Glutamatergic neuron (in vitro differentiated cells): Measurements from ENCODE around the gene TMEM132C. TPM values are rescaled to one million over a fixed set of nuclear protein-coding genes. Genes with fewer than 3 reads are reported as not detected.

ENCODE experiments used
- DNase-seq: peaks from one replicate; pipeline ENCODE4 v3.0.0; 2022
- H3K27ac Mint-ChIP-seq: one replicate; pipeline ENCODE4 v1.8.0; 2020; ENCODE audit warnings: mild to moderate bottlenecking, mixed read lengths, inconsistent platforms; ENCODE audit not compliant: unreplicated experiment
- H3K27me3 Mint-ChIP-seq: one replicate; pipeline ENCODE4 v1.8.0; 2020; ENCODE audit warnings: mild to moderate bottlenecking, moderate library complexity, mixed read lengths, inconsistent platforms; ENCODE audit not compliant: unreplicated experiment
- H3K36me3 Mint-ChIP-seq: one replicate; pipeline ENCODE4 v1.8.0; 2020; ENCODE audit warnings: mild to moderate bottlenecking, mixed read lengths, inconsistent platforms; ENCODE audit not compliant: unreplicated experiment
- H3K4me1 Mint-ChIP-seq: one replicate; pipeline ENCODE4 v1.8.0; 2020; ENCODE audit warnings: mild to moderate bottlenecking, low read depth, mixed read lengths, inconsistent platforms; ENCODE audit not compliant: unreplicated experiment
- H3K4me3 Mint-ChIP-seq: one replicate; pipeline ENCODE4 v1.8.0; 2020; ENCODE audit warnings: mild to moderate bottlenecking, mixed read lengths, inconsistent platforms; ENCODE audit not compliant: unreplicated experiment
- H3K9me3 Mint-ChIP-seq: one replicate; pipeline ENCODE4 v1.8.0; 2020; ENCODE audit warnings: mild to moderate bottlenecking, moderate library complexity, mixed read lengths, inconsistent platforms; ENCODE audit not compliant: unreplicated experiment
- total RNA-seq: library from RNA; stranded (reverse); fragmentation: NEBNext Ultra II Directional; extraction: Animal tissue kit (Norgen Biotek cat#: 25700); gene quantifications from one replicate; pipeline ENCODE4 v1.2.1, GENCODE V29; 2021; ENCODE audit not compliant: unreplicated experiment
- TF ChIP-seq, protein P1 (sequence below): fragments of 200-600 bp; sonication (generic); IDR thresholded peaks from one replicate; pipeline ENCODE4 v1.5.0; 2021; ENCODE audit not compliant: partially characterized antibody, unreplicated experiment

TMEM132C gene
- total RNA-seq, 1 donor from 2014 or later: 8.0 TPM

DNA sequence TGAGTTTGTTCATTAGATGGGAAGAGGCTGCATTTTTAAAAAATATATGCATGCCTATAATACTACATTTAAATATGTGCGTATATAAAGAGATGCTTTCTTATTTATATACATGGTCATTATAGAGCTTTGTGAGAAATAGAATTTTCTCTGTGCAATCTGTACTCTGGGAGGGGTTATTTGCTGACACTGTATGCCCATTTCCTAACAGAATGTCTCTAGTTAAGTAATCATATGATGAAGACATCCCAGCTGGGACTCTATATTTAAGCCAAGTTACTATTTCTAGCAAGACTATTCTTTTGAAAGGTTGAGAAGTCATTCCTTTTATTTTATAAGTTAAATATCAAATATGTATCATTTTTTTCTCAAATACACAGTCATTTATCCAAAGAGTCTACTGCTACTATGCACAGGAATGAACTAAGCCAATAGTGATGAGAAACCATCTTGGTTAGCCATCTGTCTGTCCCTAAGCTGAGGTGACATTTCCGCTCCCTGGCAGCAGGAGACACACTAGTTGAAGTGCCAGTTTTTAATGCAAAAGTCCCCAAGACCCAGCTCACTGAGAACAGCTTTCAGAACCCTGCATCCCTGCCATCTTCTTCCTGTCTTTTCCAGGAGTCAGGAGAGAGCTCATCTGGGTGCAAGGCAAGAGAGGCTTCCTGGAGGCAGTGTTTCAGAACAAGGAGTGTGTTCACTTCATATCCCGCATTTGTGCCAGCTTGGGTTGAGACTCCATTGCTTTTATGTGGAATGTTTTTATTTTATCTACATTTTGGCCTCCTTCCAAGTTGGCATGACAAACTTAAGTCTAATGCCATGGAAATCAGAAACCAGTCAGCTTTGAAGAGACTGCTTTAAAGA lies 69.5 kb downstream of the TMEM132C start:
- no peak for DNase-seq
- Mint-ChIP-seq H3K27ac (no peak overlapping the region), H3K4me1 (peaks cover 16% of the 10 kb centered on the region), H3K36me3 (no peaks in the 10 kb centered on the region), H3K9me3 (no peaks in the 10 kb centered on the region), H3K4me3 (no peak overlapping the region), H3K27me3 (no peaks in the 10 kb centered on the region)
- TF ChIP-seq, protein P1, sequence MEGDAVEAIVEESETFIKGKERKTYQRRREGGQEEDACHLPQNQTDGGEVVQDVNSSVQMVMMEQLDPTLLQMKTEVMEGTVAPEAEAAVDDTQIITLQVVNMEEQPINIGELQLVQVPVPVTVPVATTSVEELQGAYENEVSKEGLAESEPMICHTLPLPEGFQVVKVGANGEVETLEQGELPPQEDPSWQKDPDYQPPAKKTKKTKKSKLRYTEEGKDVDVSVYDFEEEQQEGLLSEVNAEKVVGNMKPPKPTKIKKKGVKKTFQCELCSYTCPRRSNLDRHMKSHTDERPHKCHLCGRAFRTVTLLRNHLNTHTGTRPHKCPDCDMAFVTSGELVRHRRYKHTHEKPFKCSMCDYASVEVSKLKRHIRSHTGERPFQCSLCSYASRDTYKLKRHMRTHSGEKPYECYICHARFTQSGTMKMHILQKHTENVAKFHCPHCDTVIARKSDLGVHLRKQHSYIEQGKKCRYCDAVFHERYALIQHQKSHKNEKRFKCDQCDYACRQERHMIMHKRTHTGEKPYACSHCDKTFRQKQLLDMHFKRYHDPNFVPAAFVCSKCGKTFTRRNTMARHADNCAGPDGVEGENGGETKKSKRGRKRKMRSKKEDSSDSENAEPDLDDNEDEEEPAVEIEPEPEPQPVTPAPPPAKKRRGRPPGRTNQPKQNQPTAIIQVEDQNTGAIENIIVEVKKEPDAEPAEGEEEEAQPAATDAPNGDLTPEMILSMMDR: no peak

DNA sequence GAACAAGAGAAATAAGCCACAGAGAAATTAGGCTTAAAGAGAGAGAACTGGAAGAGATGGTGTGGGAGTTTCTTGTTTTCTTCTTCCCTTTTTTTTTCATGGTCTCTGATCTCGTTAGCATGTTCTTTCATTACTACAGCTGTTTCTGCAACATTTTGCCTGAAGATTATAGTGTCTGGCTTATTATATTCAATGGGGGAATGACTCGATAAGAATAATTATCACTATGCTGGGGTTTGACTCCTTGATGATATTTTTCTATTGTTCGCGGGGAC lies 70.0 kb downstream of the TMEM132C start:
- H3K9me3 Mint-ChIP-seq: no peaks in the 10 kb centered on the region
- no peak overlapping the region for H3K27ac Mint-ChIP-seq
- no peak overlapping the region for H3K4me3 Mint-ChIP-seq
- TF ChIP-seq, protein P1: no peak
- peaks cover 16% of the 10 kb centered on the region for H3K4me1 Mint-ChIP-seq
- no peak for DNase-seq
- no peaks in the 10 kb centered on the region for H3K36me3 Mint-ChIP-seq
- no peaks in the 10 kb centered on the region for H3K27me3 Mint-ChIP-seq

- H3K27me3 Mint-ChIP-seq: no peaks in the 10 kb centered on the region
- H3K36me3 Mint-ChIP-seq: no peaks in the 10 kb centered on the region
These were observed 70.6 kb downstream of the TMEM132C start for GRCh38 chr12:128337431-128338170.

DNA sequence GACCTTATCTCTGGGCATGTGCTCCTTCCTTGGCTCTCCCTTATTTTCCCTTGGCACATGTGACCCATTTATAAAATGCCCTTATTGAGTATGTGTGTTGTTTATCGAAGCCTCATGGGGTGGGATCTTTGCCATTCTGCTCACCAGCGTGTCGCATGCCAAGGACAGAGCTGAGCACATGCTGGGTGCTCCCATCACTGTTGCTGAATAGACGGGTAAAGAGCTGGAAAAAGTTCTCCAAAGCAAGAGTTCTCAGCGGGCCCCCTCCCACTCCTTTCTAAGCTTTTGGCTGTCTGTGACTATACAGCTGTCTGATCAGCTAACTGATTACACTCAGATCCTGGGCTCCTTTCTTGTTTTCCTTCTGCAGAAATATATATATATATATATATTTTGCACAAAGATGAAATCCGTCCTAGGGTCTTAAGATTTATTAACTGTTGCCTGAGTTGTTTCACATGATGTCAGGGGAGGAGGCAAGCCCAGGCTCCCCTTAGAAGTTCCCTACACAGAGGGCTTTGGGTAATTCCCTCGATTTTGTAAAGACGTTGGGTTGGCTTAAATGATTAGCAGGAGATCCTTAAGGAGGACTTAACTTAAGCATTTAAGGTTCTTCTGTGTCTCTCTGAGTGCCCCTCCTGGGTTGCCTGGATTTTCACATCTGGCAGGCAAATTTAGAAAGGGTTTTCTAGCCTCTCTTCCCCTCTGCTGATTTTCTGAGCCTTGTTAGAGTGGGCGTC lies 71.6 kb downstream of the TMEM132C start:
- Mint-ChIP-seq H3K27ac (no peak overlapping the region), H3K9me3 (peaks cover under 1% of the 10 kb centered on the region), H3K27me3 (no peaks in the 10 kb centered on the region), H3K36me3 (no peaks in the 10 kb centered on the region), H3K4me3 (no peak overlapping the region), H3K4me1 (peaks cover 16% of the 10 kb centered on the region)
- TF ChIP-seq, protein P1: no peak
- no peak for DNase-seq

More at GRCh38 chr12:128337431-128338170, 70.6 kb downstream of the TMEM132C start:
- Mint-ChIP-seq H3K9me3 (no peaks in the 10 kb centered on the region), H3K4me3 (no peak overlapping the region), H3K4me1 (peaks cover 16% of the 10 kb centered on the region), H3K27ac (no peak overlapping the region)
- no peak for DNase-seq
- TF ChIP-seq, protein P1: no peak
